RWPE2 (cell line): Measurements from ENCODE around the gene MREG.

ENCODE experiments used
- ATAC-seq: fragments of 200-7000 bp; cut with Tn5 transposase; 3 replicates; pipeline ENCODE4 v1.9.1; 2021; ENCODE audit warnings: low read depth
- DNase-seq: peaks from one replicate; pipeline ENCODE4 v3.0.0-alpha.2; 2020; ENCODE audit warnings: low spot score
- H3K27ac ChIP-seq: fragments of 450-650 bp; 2 replicates; pipeline ENCODE4 v1.5.1; 2017; ENCODE audit warnings: mild to moderate bottlenecking; ENCODE audit not compliant: poor library complexity, severe bottlenecking
- H3K27me3 ChIP-seq: fragments of 250-450 bp; sonication (Bioruptor Pico); 2 replicates; pipeline ENCODE4 v1.5.1; 2021; ENCODE audit warnings: mild to moderate bottlenecking, moderate library complexity; ENCODE audit not compliant: insufficient read depth, poor library complexity, severe bottlenecking
- H3K36me3 ChIP-seq: fragments of 250-450 bp; sonication (Bioruptor Pico); 2 replicates; pipeline ENCODE4 v1.5.1; 2020; ENCODE audit warnings: low read depth, mild to moderate bottlenecking, moderate library complexity
- H3K4me1 ChIP-seq: fragments of 250-450 bp; sonication (Bioruptor Pico); 2 replicates; pipeline ENCODE4 v1.5.1; 2021; ENCODE audit warnings: mild to moderate bottlenecking, moderate library complexity; ENCODE audit not compliant: insufficient read depth, poor library complexity, severe bottlenecking
- H3K4me3 ChIP-seq: fragments of 250-450 bp; sonication (Bioruptor Pico); 2 replicates; pipeline ENCODE4 v1.5.1; 2021; ENCODE audit warnings: mild to moderate bottlenecking, moderate library complexity; ENCODE audit not compliant: severe bottlenecking
- H3K9me3 ChIP-seq: fragments of 250-450 bp; sonication (Bioruptor Pico); 2 replicates; pipeline ENCODE4 v1.5.1; 2021; ENCODE audit warnings: mild to moderate bottlenecking, moderate library complexity; ENCODE audit not compliant: severe bottlenecking
- TF ChIP-seq, protein P1 (sequence below): fragments of 450-650 bp; IDR thresholded peaks from one replicate; pipeline ENCODE4 v1.5.1; 2017; ENCODE audit warnings: mild to moderate bottlenecking, moderate library complexity; ENCODE audit not compliant: poor library complexity, severe bottlenecking

MREG gene

DNA sequence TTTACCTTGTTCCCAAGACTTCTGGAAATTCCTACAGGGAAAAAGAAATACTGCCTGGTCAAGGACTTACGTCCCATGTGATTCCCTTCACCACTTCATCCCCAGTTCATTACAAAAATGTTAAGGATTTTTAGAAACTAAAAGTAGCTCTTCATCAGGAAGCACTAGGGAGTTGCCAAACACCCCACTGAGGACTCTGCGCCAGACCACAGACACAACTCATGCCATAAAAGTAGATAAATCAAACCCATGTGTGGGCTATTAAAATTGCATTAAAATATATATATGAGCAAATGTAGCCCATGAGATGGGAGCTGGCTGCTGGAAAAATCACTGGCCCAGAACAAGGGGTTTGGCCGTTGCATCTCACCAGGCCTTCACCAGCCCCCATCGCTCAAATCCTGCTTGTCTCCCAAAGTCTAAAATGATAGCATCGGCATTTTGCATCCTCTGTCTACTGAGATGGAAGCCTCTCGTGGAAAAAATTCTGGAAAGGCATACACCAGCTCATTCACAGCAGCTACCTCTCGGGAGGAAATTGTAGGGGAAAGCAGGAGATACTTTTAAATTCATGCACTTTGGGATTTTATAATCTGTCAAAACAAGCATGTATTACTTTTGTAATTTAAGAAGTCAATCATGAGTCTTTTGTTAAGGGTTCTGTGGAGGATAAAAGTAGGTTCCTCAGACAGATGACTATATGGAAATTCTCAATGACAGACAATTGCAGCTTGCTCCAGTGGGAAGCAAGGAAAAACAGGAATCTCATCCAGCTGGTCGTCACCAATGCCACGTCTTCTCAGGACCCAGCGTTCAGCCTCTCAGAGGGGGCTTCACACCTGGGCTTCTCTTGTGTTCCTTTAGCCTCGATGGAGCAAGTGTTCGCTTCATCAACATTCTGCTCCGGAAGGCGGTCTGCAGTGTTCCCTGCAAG lies 113.9 kb downstream of the MREG start:
- Histone ChIP-seq H3K27me3 (no peaks in the 10 kb centered on the region), H3K4me1 (peaks cover 8% of the 10 kb centered on the region), H3K36me3 (no peaks in the 10 kb centered on the region), H3K27ac (no peak overlapping the region), H3K9me3 (no peaks in the 10 kb centered on the region), H3K4me3 (no peak overlapping the region)
- TF ChIP-seq, protein P1, sequence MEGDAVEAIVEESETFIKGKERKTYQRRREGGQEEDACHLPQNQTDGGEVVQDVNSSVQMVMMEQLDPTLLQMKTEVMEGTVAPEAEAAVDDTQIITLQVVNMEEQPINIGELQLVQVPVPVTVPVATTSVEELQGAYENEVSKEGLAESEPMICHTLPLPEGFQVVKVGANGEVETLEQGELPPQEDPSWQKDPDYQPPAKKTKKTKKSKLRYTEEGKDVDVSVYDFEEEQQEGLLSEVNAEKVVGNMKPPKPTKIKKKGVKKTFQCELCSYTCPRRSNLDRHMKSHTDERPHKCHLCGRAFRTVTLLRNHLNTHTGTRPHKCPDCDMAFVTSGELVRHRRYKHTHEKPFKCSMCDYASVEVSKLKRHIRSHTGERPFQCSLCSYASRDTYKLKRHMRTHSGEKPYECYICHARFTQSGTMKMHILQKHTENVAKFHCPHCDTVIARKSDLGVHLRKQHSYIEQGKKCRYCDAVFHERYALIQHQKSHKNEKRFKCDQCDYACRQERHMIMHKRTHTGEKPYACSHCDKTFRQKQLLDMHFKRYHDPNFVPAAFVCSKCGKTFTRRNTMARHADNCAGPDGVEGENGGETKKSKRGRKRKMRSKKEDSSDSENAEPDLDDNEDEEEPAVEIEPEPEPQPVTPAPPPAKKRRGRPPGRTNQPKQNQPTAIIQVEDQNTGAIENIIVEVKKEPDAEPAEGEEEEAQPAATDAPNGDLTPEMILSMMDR, result no peak
- DNase-seq, result no peak
- no peak for ATAC-seq

DNA sequence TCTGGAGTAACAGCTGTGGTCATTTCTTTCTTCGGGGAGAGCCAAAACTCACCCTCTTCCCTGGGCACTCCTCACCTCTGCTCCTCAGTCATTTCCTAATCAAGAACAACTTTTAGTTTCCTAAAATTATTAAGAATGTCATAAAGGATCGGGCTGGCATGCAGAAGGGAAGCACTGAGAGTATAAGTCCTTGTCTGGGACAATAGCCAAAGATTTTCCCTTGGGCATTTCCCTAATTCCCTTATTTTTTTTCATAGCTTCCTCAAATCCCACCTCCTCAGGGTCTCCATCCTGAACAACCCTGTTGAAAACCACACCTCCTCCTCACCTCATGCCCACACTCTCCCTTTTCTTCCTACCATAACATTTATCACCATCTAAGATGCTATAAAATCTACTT lies 115.0 kb downstream of the MREG start:
- no peaks in the 10 kb centered on the region for H3K9me3 ChIP-seq
- peaks cover 5% of the 10 kb centered on the region for H3K4me1 ChIP-seq
- H3K4me3 ChIP-seq, result no peak overlapping the region
- TF ChIP-seq, protein P1, result no peak
- H3K27ac ChIP-seq, result no peak overlapping the region
- H3K36me3 ChIP-seq, result no peaks in the 10 kb centered on the region
- DNase-seq (no peak), ATAC-seq (no peak)
- H3K27me3 ChIP-seq, result no peaks in the 10 kb centered on the region

DNA sequence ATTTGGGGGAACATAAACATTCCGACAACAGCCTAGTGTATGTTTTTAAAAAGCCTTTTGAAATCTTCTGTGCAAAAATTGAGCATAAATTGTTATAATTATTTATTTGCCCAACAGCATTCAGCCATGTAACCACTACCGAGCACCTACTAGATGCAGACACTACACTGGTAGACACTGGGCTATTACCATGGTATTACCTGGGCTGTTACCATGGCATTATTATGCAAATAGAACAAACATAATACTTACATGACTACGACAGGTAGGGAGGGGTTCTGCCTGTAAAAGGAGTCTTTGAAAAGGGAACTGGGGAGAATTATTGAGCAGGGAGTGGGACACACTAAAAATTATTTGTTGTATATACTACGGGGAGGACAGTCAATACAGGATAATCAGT lies 116.4 kb downstream of the MREG start:
- peaks cover 5% of the 10 kb centered on the region for H3K4me1 ChIP-seq
- TF ChIP-seq, protein P1, result no peak
- no peaks in the 10 kb centered on the region for H3K36me3 ChIP-seq
- no peak for ATAC-seq
- DNase-seq, result no peak
- no peak overlapping the region for H3K27ac ChIP-seq
- no peaks in the 10 kb centered on the region for H3K9me3 ChIP-seq
- no peak overlapping the region for H3K4me3 ChIP-seq
- H3K27me3 ChIP-seq, result no peaks in the 10 kb centered on the region

GRCh38 chr2:215895330-215895729 lies 118.0 kb downstream of the MREG start:
- no peak for DNase-seq
- no peaks in the 10 kb centered on the region for H3K36me3 ChIP-seq
- ATAC-seq, result no peak
- H3K27ac ChIP-seq, result no peak overlapping the region
- H3K4me1 ChIP-seq, result peaks cover 5% of the 10 kb centered on the region
- no peaks in the 10 kb centered on the region for H3K9me3 ChIP-seq
- TF ChIP-seq, protein P1, result no peak
- no peaks in the 10 kb centered on the region for H3K27me3 ChIP-seq
- no peak overlapping the region for H3K4me3 ChIP-seq
